ENCODE measurements around the gene NUDCD2.

DNA sequence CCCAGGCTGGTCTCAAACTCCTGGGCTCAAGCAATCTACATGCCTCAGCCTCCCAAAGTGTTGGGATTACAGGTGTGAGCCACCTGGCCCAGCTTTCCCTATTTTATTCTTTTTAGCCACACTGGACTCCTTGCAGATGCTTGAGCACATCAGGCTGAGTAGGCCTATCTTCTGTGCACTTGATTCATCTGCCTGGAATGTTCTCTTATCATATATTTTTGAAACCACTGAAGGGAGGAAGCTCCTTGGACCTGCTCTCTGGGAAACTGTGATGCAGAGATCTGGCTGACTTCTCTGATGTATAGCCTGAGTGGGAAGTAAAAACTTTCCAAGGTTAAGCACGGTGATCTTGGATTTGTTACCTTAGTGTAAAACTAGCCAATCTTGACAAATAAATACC, 39.0 kb upstream of the NUDCD2 start:
- TF ChIP-seq, protein P1, sequence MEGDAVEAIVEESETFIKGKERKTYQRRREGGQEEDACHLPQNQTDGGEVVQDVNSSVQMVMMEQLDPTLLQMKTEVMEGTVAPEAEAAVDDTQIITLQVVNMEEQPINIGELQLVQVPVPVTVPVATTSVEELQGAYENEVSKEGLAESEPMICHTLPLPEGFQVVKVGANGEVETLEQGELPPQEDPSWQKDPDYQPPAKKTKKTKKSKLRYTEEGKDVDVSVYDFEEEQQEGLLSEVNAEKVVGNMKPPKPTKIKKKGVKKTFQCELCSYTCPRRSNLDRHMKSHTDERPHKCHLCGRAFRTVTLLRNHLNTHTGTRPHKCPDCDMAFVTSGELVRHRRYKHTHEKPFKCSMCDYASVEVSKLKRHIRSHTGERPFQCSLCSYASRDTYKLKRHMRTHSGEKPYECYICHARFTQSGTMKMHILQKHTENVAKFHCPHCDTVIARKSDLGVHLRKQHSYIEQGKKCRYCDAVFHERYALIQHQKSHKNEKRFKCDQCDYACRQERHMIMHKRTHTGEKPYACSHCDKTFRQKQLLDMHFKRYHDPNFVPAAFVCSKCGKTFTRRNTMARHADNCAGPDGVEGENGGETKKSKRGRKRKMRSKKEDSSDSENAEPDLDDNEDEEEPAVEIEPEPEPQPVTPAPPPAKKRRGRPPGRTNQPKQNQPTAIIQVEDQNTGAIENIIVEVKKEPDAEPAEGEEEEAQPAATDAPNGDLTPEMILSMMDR (IDR thresholded peaks at IDR 0.05): no peak
- TF ChIP-seq POLR2A (IDR thresholded peaks at IDR 0.05): no peak

Measured in right lobe of liver (tissue), 4 donors.